Measurements from ENCODE around the gene MTHFD1.

Gene MTHFD1

GRCh38 chr14:64501411-64502171 is 113.4 kb downstream of the MTHFD1 start:
- peak; percentile 32 for DNase-seq (ENCODE audit: low read depth)
- TF ChIP-seq CTCF (IDR thresholded peaks at IDR 0.05; ENCODE audit: insufficient read depth, low read depth, low read length, missing control alignments) = no peak
- H3K4me3 ChIP-seq (ENCODE audit: low read depth, low read length) = peak overlapping the region; percentile 68

GRCh38 chr14:64502456-64502855 is 114.3 kb downstream of the MTHFD1 start:
- H3K4me3 ChIP-seq (ENCODE audit: low read depth, low read length) = peak overlapping the region; percentile 68
- no peak for TF ChIP-seq CTCF (IDR thresholded peaks at IDR 0.05; ENCODE audit: insufficient read depth, low read depth, low read length, missing control alignments)
- DNase-seq (ENCODE audit: low read depth) = peak; percentile 28

- DNase-seq (ENCODE audit: low read depth) = peak; percentile 46
- no peak for TF ChIP-seq CTCF (IDR thresholded peaks at IDR 0.05; ENCODE audit: insufficient read depth, low read depth, low read length, missing control alignments)
- peak overlapping the region; percentile 68 for H3K4me3 ChIP-seq (ENCODE audit: low read depth, low read length)
These were observed 114.8 kb downstream of the MTHFD1 start for GRCh38 chr14:64502887-64503433.

GRCh38 chr14:64503434-64504309 is 115.5 kb downstream of the MTHFD1 start, which contains the start of gene ZBTB25:
Gene ZBTB25 (minus strand): TSS chr14:64503838. CDS start chr14:64490533, 13,305 bp downstream.
- DNase-seq (ENCODE audit: low read depth) = peak; percentile 99
- peak within 1 kb of the TSS; percentile 81 for H3K4me3 ChIP-seq (ENCODE audit: low read depth, low read length)
- no peak for TF ChIP-seq CTCF (IDR thresholded peaks at IDR 0.05; ENCODE audit: insufficient read depth, low read depth, low read length, missing control alignments)

GRCh38 chr14:64504310-64504896 is 116.2 kb downstream of the MTHFD1 start, which contains the start of gene ZBTB1:
Gene ZBTB1 (plus strand): TSS chr14:64504770. CDS start chr14:64521505, 16,735 bp downstream.
- DNase-seq (ENCODE audit: low read depth) = peak; percentile 93
- TF ChIP-seq CTCF (IDR thresholded peaks at IDR 0.05; ENCODE audit: insufficient read depth, low read depth, low read length, missing control alignments) = no peak
- H3K4me3 ChIP-seq (ENCODE audit: low read depth, low read length) = peak within 1 kb of the TSS; percentile 81

Data from GM12865 (cell line).